GM21576 (cell line): ENCODE data around the gene DNAJA3.

Experiments used
- ATAC-seq: cut with Tn5 transposase; IDR thresholded peaks from one replicate; pipeline ENCODE4 v1.9.1; 2021; ENCODE audit warnings: mild to moderate bottlenecking, moderate library complexity; ENCODE audit not compliant: unreplicated experiment

Gene DNAJA3

DNA sequence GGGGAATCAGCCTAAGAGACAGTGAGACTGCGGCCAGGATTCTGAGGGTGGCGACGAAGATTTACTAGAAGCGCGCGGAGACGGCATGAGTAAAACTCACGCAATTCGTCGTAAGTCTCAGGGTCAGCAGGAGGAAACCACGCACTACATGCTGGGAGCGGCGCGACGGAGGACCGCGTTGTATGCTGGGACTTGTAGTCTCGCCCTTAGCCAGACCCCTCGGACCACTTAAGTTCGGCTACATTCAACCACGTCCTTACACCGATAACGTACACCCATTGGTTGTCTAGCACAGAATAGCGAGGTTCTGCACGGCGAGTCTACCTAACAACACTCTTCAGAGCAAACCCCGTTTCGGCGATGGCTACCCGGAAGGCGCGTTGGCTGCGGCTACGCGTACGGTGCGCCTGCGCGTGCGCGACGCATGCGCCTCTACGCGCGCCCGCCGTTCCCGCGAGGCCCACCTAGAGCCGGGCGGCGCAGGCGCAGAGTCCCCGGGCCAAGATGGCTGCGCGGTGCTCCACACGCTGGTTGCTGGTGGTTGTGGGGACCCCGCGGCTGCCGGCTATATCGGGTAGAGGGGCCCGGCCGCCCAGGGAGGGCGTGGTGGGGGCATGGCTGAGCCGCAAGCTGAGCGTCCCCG lies at the start of gene DNAJA3:
Gene DNAJA3 (plus strand): TSS at position 491 of the 643 bp plus-strand sequence. CDS start 14 bp downstream, at position 505.
- ATAC-seq, result peak; percentile 82

DNA sequence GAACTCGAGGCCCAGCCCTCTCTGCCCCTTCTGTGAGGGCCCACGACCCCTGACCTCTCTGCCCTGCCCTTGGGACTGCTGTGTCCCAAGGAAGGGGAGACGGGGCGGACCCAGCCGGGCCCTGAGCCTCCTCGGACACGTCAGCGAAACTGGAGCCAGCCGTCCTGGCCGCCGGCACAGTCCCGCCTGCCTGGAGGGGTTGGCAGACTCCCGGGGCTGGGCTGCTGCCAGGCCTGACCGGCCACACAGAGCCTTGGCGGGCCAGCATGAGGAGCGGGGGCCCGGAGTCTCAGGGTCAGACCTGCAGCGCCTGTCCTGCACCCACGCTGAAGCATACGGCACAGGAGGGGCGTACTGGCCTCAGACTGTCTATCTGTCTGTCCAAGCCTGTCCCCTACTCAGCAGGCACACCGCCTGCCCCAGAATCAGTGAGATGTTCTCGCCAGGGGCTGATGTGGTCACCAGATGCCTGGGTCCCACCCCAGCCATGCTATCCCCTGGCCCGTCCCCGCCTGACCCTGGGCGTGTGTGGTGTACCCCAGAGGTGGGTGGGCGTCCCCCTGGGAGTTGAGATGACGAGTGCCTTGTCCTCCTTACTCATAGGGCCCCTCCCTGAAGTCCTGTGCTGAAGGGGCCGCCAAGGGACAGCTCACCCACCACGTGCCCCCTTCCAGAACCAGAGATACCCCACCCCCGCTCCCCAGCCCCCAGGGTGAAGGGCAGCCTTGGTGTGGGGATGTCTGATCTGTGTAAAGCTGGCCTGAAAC lies 49.4 kb upstream of the DNAJA3 start:
- ATAC-seq, result no peak

DNA sequence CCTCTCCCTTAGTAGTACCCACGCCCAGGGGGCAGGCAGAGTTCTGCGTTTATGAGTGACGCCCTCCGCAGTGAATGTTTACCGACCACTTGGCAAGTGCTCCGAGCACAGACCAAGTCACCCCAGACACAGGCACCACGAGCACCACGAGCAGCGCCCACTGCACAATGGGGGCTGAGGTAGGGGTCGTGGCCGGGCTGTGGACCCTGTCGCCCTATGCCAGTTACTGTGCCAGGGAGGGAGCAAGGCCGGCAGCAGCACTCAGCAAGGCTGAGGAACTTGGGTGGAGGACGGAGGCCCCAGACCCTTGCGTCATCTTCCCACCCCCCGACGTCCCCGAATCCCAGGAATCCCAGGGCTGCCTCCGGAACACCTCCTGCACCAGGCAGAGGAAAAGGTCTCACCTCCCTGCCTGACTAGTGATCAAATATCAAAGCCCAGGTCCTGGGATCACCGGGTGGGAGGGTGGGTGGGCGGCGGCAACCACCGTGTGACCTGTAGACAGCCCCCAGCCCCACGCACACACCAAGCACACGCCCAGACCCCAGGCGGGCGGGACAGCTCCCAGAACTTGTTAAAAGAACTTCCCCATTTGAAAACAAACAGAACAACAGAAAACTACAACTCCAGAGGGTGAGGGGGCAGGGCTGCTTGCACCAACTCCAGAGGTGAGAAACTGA lies 48.6 kb upstream of the DNAJA3 start:
- no peak for ATAC-seq

DNA sequence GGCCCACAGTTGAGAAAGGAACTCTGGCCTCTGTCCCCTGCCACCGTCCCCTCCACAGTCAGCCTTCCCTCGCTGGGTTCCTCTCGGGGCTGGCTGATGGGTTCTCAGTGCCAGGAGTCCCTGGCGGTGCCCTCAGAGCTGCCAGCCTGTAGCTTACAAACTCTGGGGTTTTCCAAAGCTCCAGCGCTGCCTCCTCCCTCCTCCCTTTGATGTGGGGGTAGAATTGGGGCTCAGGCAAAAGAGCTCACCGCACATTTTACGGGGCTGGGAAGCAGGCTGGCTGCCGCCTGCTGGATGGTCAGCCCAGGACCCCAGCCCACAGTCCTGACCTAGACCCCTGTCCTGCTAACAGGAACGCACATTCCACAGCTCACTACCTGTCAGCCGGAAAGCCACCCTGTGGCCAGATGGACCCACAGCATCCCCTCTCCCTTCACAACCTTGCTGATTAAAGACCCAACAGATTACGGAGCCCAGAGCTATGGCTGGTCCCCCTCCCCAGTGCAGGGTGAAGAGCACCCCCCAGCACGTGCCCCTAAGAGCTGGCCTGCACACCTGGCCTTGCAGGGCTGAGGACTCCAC lies 48.0 kb upstream of the DNAJA3 start:
- ATAC-seq, result no peak

DNA sequence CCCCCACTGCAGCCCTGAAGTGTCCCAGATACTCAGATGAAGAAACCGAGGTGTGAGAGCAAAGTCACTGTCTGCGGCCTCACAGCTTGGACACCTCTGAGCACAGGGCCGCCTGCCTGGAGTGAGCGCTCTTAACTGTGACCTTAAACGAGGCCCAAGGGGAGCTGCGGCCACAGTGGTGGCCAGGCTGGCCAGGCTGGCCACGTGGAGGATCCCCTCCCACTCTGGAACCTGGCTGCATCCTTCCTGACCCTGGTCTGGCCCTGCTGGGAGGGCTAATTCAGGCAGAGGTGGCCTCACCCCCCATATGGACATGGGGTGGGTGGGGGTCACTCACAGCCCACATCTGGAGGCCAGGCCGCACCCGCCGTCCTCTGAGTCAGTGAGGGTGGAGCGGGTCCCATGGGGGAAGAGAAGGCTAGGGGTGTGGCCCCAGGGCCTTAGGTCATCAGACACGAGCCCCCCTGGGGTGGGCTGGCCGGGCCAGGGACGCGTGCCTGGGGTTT lies 47.5 kb upstream of the DNAJA3 start:
- ATAC-seq, result no peak

DNA sequence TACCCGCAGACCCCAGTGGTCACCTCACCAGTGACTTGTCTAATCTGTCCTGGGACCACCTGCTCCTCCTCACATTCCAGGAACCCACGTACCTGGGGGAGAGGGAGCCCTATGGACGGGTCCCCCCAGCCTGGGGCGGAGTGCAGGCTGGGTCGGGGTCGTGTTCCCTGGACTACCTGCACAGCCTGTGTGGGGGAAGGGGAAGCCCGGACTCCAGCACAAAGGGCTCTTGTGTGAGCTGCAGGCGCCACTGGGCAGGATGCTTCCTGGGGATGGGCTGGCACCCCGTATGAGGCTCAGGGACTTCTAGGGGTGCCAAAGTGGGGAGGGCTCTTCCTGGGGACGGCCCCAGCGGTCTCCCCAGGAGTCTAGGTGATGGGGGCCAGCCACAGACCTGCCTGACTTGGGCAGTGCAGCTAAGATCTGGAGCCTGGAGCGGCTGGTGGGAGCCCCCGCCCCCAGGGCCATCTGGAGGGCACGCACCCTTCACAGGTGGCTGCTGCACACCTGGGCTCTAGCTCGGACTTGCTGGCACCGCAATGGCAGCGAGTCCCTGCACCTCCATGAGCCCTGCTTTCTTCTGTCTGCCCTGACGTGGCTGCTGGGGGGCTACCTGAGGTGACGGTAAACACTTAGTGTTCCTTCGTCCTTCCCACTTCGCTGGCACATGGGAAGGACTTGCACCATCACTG lies 46.5 kb upstream of the DNAJA3 start:
- no peak for ATAC-seq

DNA sequence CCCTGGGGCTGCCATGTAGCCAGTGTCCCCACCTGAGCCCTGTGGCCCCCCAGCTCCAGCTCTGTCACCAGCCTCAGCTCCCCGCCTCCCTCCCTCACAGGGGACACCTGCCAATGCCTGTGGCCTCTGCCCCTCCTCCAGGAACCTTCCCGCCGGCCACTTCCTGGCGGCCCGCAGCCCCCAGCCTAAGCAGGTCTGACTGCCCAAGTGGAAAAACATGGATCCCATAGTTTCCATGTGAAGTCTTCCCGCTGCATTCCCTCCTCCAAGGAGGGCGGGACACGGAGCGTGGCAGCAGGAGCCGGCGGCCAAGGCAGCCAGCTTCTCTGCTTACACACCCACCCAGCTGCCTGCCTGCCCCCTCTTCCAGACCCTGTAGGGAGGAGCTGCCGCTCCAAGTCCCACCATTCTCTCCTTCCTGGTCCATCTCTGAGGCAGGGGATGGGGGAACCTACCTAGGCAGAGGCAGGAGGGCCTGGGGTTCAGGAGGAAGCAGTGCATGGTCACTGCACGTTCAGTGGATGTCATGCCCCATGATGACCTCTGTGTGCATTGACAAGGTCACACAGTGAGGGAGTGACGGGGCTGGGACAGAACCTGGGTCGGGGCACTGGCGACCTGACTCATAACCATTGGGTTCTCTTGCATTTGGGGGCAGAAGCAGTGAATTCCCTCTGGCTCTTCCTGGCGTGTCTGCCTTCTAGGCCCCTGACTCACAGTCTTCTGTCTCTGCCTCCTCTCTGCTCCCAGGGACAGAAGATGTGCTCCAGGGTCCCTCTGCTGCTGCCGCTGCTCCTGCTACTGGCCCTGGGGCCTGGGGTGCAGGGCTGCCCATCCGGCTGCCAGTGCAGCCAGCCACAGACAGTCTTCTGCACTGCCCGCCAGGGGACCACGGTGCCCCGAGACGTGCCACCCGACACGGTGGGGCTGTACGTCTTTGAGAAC lies 45.3 kb upstream of the DNAJA3 start:
- no peak for ATAC-seq

DNA sequence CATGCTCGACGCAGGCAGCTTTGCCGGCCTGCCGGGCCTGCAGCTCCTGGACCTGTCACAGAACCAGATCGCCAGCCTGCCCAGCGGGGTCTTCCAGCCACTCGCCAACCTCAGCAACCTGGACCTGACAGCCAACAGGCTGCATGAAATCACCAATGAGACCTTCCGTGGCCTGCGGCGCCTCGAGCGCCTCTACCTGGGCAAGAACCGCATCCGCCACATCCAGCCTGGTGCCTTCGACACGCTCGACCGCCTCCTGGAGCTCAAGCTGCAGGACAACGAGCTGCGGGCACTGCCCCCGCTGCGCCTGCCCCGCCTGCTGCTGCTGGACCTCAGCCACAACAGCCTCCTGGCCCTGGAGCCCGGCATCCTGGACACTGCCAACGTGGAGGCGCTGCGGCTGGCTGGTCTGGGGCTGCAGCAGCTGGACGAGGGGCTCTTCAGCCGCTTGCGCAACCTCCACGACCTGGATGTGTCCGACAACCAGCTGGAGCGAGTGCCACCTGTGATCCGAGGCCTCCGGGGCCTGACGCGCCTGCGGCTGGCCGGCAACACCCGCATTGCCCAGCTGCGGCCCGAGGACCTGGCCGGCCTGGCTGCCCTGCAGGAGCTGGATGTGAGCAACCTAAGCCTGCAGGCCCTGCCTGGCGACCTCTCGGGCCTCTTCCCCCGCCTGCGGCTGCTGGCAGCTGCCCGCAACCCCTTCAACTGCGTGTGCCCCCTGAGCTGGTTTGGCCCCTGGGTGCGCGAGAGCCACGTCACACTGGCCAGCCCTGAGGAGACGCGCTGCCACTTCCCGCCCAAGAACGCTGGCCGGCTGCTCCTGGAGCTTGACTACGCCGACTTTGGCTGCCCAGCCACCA lies 44.4 kb upstream of the DNAJA3 start:
- no peak for ATAC-seq

DNA sequence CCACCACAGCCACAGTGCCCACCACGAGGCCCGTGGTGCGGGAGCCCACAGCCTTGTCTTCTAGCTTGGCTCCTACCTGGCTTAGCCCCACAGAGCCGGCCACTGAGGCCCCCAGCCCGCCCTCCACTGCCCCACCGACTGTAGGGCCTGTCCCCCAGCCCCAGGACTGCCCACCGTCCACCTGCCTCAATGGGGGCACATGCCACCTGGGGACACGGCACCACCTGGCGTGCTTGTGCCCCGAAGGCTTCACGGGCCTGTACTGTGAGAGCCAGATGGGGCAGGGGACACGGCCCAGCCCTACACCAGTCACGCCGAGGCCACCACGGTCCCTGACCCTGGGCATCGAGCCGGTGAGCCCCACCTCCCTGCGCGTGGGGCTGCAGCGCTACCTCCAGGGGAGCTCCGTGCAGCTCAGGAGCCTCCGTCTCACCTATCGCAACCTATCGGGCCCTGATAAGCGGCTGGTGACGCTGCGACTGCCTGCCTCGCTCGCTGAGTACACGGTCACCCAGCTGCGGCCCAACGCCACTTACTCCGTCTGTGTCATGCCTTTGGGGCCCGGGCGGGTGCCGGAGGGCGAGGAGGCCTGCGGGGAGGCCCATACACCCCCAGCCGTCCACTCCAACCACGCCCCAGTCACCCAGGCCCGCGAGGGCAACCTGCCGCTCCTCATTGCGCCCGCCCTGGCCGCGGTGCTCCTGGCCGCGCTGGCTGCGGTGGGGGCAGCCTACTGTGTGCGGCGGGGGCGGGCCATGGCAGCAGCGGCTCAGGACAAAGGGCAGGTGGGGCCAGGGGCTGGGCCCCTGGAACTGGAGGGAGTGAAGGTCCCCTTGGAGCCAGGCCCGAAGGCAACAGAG lies 43.5 kb upstream of the DNAJA3 start:
- no peak for ATAC-seq

DNA sequence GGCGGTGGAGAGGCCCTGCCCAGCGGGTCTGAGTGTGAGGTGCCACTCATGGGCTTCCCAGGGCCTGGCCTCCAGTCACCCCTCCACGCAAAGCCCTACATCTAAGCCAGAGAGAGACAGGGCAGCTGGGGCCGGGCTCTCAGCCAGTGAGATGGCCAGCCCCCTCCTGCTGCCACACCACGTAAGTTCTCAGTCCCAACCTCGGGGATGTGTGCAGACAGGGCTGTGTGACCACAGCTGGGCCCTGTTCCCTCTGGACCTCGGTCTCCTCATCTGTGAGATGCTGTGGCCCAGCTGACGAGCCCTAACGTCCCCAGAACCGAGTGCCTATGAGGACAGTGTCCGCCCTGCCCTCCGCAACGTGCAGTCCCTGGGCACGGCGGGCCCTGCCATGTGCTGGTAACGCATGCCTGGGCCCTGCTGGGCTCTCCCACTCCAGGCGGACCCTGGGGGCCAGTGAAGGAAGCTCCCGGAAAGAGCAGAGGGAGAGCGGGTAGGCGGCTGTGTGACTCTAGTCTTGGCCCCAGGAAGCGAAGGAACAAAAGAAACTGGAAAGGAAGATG lies 42.8 kb upstream of the DNAJA3 start:
- ATAC-seq, result no peak

DNA sequence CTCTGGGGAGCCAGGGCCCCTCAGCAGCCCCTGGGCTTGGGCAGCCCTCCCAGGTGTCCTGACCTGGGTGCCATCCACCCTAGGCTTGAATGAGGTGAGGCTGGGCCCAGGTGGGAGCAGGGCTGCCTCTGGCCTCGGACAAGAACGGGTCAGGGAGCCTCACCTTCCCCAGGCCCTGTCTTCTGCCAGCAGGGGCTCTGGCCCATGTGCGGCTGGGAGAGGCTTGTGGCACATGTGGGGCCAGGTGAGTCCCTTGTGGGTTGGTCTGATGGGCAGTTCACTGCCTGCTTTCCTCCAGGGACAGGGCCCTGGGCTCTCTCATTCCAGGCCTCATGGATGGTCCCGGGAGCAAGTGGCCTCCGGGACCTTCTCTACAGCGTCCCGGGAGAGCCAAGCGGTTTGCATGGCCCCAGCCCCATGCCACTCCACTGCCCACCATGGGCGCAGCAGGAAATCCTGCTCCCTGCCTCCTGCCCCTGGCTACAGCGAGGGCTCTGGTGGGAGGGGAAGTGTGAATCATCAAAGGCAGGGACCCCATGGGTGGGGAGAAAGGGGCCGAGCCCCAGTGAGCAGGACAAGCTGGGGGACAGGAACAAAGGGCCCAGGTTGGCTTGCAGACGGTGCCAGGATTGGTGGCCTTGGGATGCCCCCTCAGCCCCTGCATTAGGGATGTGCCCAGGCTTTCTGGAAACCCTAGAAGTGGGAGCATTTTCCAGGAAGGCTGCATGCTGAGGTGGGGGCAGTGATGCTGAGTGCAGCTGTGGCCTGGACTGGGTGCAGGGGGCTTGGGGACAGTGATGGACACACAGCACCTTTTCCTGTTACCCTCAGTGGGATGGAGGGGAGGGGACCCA lies 41.9 kb upstream of the DNAJA3 start:
- ATAC-seq, result no peak

DNA sequence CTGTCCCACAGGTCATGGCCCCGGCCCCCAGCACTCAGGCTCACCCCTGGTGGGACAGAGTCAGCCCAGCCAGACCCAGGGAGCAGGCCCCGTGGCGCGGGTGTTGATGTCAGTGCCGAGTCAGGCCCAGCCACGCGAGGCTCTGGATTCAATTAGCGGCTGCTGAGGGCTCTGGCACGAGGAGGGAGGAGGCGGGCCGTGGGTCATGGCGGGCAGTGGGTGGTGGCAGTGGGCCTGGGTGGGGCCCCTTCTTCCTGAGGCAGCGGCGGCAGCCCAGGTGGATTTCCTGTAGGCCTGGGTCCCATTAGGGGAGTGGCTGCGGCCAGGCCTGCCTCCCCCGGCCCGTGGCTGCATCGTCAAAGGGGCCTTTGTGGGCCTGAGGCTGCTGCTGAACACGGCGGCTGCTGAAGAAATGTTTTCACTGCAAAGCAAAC lies 41.1 kb upstream of the DNAJA3 start:
- no peak for ATAC-seq

DNA sequence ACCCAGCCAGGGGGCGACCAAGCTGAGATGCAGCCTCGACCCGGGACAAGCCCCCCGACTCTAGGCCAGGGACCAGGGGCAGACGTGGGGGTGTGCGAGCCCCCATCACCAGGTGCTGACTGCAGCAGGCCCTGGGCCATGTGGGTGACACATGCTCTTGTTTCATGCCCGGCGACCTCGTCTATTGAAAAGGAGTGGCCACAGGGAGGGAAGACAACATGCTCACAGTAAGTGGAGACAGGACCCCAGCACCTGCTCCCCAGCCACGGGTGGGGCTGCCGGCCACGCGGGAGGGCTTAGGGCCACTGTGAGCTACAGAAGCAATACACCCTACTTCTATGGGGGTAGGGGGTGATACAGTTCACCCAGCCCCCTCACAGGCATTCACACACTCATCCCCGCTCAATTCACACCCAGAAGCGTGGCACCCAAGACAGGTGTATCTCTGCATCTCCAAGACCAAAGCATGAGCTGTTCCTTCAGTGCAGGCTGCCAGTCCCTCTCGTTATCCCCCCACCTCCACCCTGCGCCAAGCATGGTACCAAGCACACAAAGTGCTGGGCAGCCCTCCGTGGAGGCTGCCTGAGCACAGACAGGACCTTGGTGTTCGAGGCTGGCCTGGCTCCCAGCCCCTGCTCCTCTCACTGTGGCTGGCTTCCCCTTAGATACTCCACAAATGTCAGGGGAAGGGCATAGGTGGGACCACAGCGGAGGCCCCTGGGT lies 40.4 kb upstream of the DNAJA3 start:
- ATAC-seq, result no peak

DNA sequence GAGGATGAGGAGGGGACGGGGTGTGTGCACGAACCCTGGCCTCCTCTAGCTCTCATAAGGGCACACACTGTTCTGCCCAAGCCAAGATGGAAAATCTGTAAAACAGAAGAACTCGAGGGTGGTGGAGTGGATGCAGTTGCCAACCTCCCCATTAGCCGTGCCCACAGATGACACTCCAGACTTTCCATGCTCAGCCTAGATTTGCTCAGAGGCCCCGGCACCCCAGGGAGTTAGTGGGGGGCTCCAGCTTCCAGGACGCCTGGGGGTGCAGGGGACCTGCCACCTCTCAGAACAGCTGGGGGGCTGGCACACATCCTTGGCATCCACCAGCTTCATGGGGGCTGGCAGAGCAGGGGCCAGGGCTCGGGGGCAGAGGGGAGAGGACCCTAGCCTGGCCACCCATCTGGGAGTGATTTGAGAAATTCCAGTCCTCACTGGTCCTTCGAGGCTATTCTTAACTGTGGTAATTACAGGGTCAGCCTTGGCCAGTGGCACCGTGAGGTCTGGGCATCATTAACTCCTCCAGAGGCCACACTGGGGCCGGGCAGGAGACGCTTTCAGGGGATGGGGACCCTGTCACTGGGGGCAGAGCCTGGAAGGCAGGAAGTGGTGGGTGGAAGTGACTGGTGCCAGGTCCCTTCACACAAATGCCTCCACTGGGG lies 39.7 kb upstream of the DNAJA3 start:
- ATAC-seq, result no peak

DNA sequence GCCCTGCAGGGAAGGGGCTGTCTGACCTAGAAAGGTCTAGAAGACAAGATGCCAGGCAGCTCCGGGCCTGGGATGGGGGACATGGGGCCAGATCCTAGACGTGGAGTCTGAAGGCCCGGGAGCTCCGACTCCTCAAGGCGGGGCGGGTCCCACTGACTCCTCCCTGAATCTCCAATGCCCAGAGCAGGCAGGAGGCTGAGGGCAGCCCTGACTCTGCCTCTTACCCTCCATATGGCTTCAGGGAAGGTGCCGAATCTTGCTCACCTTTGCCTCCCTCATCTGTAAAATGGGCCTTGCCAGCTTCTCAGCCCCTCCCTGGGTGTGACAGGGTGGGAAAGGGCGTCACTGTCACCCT lies 39.2 kb upstream of the DNAJA3 start:
- no peak for ATAC-seq
